CD4-positive, alpha-beta memory T cell (primary cell): ENCODE measurements around the gene RS1. TPM values are rescaled to one million over a fixed set of nuclear protein-coding genes. Genes with fewer than 3 reads are reported as not detected.

Experiments
- CTCF ChIA-PET: fragments of 350-600 bp; sonication (Branson Sonifier 250); formaldehyde crosslinking; loops from one replicate; lab custom pipeline; 2021; ENCODE audit warnings: inconsistent platforms; ENCODE audit not compliant: partially characterized antibody; lab: Charles Lee
- POLR2A ChIA-PET: fragments of 350-600 bp; sonication (Branson Sonifier 250); formaldehyde crosslinking; loops from one replicate; lab custom pipeline; 2021; ENCODE audit not compliant: partially characterized antibody; lab: Charles Lee
- DNase-seq, 5 donors: peaks; one replicate each; pipeline versions ENCODE4 v3.0.0 to v3.0.0-alpha.2; 2020 to 2022; ENCODE audit warnings: mixed read lengths in 1 of 5
- H3K27ac ChIP-seq: one replicate; pipeline ENCODE4 v1.7.0; 2013; ENCODE audit warnings: low read depth, low read length
- H3K27me3 ChIP-seq: 2 replicates; pipeline ENCODE4 v1.7.0; 2013; ENCODE audit warnings: mild to moderate bottlenecking, low read length, moderate library complexity; ENCODE audit not compliant: insufficient read depth
- H3K36me3 ChIP-seq: 2 replicates; pipeline ENCODE4 v1.7.0; 2013; ENCODE audit warnings: mild to moderate bottlenecking, low read length, moderate library complexity; ENCODE audit not compliant: insufficient read depth
- H3K4me1 ChIP-seq: 2 replicates; pipeline ENCODE4 v1.7.0; 2013; ENCODE audit warnings: mild to moderate bottlenecking, low read length, moderate library complexity; ENCODE audit not compliant: insufficient read depth
- H3K4me3 ChIP-seq, 2 donors: one replicate each; pipeline ENCODE4 v1.7.0; 2013; ENCODE audit warnings: low read length in 2 of 2, mild to moderate bottlenecking in 1 of 2
- H3K9me3 ChIP-seq, 2 donors: one replicate each; pipeline ENCODE4 v1.7.0; 2013; ENCODE audit warnings: low read length in 2 of 2, control low read depth in 1 of 2; ENCODE audit not compliant: control insufficient read depth in 1 of 2
- H3K27ac Mint-ChIP-seq, 7 donors: one replicate each; pipeline ENCODE4 v1.8.0; 2020 to 2021; ENCODE audit warnings: mixed read lengths in 7 of 7, mild to moderate bottlenecking in 6 of 7, inconsistent platforms in 3 of 7, moderate library complexity in 3 of 7
- H3K27me3 Mint-ChIP-seq, 2 donors: one replicate each; pipeline ENCODE4 v1.8.0; 2020 to 2021; ENCODE audit warnings: mixed read lengths in 2 of 2
- H3K36me3 Mint-ChIP-seq, 2 donors: one replicate each; pipeline ENCODE4 v1.8.0; 2020 to 2021; ENCODE audit warnings: mixed read lengths in 2 of 2, inconsistent platforms in 1 of 2, mild to moderate bottlenecking in 1 of 2
- H3K4me1 Mint-ChIP-seq, 4 donors: one replicate each; pipeline ENCODE4 v1.8.0; 2020 to 2021; ENCODE audit warnings: mixed read lengths in 4 of 4, mild to moderate bottlenecking in 1 of 4
- H3K4me3 Mint-ChIP-seq, 8 donors: one replicate each; pipeline ENCODE4 v1.8.0; 2020 to 2021; ENCODE audit warnings: mixed read lengths in 8 of 8, mild to moderate bottlenecking in 7 of 8, moderate library complexity in 6 of 8, inconsistent platforms in 3 of 8
- H3K9me3 Mint-ChIP-seq, 8 donors: one replicate each; pipeline ENCODE4 v1.8.0; 2020 to 2021; ENCODE audit warnings: mixed read lengths in 8 of 8, mild to moderate bottlenecking in 5 of 8, inconsistent platforms in 3 of 8, moderate library complexity in 1 of 8
- intact Hi-C: fragments of 100-400 bp; cut with micrococcal nuclease; formaldehyde crosslinking; loops from one replicate; pipeline ENCODE4 v1.15.1; 2023
- polyA plus RNA-seq, 2 donors: library from polyadenylated mRNA; unstranded; fragments of 300-500 nt; fragmentation: Illumina TruSeq; gene quantifications; one replicate each; pipeline ENCODE4 v1.2.3, GENCODE V29; 2021
- total RNA-seq, 2 experiments: library from RNA; stranded (reverse); gene quantifications; one replicate each; pipeline ENCODE4 v1.2.3, GENCODE V29; 2021

Gene RS1
- total and polyA plus RNA-seq, 4 experiments from 2014 or later = not detected

- H3K4me1 Mint-ChIP-seq = no peaks in the 10 kb centered on the region
- no peaks in the 10 kb centered on the region for H3K36me3 ChIP-seq
- peak overlapping the region in 1 of 7 donors; percentile 86 for H3K27ac Mint-ChIP-seq
- no peak overlapping the region for H3K27ac ChIP-seq
- H3K9me3 Mint-ChIP-seq = no peaks in the 10 kb centered on the region
- no peaks in the 10 kb centered on the region for H3K4me1 ChIP-seq
- H3K27me3 Mint-ChIP-seq = no peaks in the 10 kb centered on the region
- H3K9me3 ChIP-seq = no peaks in the 10 kb centered on the region
- no peak overlapping the region for H3K4me3 ChIP-seq
- intact Hi-C loops = no loop called here
- CTCF ChIA-PET = no interaction called here
- no peak for DNase-seq
- POLR2A ChIA-PET = no interaction called here
- H3K4me3 Mint-ChIP-seq = no peak overlapping the region
- no peaks in the 10 kb centered on the region for H3K27me3 ChIP-seq
- peaks cover 13 to 17% of the 10 kb centered on the region in 2 donors for H3K36me3 Mint-ChIP-seq
These were observed 75.8 kb downstream of the RS1 start for GRCh38 chrX:18596096-18596495.

- no peaks in the 10 kb centered on the region for H3K4me1 ChIP-seq
- intact Hi-C loops = no loop called here
- Mint-ChIP-seq H3K27me3 (no peaks in the 10 kb centered on the region), H3K36me3 (peaks cover 8 to 18% of the 10 kb centered on the region in 2 donors), H3K9me3 (peaks cover 0 to 3% (median 0%) of the 10 kb centered on the region in 8 donors), H3K4me3 (no peak overlapping the region), H3K4me1 (no peaks in the 10 kb centered on the region), H3K27ac (no peak overlapping the region)
- no peak overlapping the region for H3K27ac ChIP-seq
- no peaks in the 10 kb centered on the region for H3K9me3 ChIP-seq
- DNase-seq = no peak
- H3K36me3 ChIP-seq = no peaks in the 10 kb centered on the region
- ChIA-PET POLR2A (no interaction called here), CTCF (no interaction called here)
- H3K4me3 ChIP-seq = no peak overlapping the region
- no peaks in the 10 kb centered on the region for H3K27me3 ChIP-seq
These were observed 77.8 kb downstream of the RS1 start for GRCh38 chrX:18594079-18594478.

- Mint-ChIP-seq H3K36me3 (peaks cover 6 to 21% of the 10 kb centered on the region in 2 donors), H3K4me3 (no peak overlapping the region)
- POLR2A ChIA-PET = no interaction called here
These were observed 80.1 kb downstream of the RS1 start for GRCh38 chrX:18591834-18592233.

More at GRCh38 chrX:18591834-18592233, 80.1 kb downstream of the RS1 start:
- Mint-ChIP-seq H3K27ac (no peak overlapping the region), H3K9me3 (peaks cover 0 to 3% (median 0%) of the 10 kb centered on the region in 8 donors), H3K4me1 (no peaks in the 10 kb centered on the region), H3K27me3 (no peaks in the 10 kb centered on the region)
- Histone ChIP-seq H3K4me3 (no peak overlapping the region), H3K9me3 (no peaks in the 10 kb centered on the region), H3K27me3 (no peaks in the 10 kb centered on the region), H3K36me3 (no peaks in the 10 kb centered on the region), H3K4me1 (no peaks in the 10 kb centered on the region), H3K27ac (no peak overlapping the region)
- intact Hi-C loops = no loop called here
- CTCF ChIA-PET = no interaction called here
- no peak for DNase-seq

Other genes starting within 250 kb of the RS1 start
- 1 to 10 TPM; 5.0 to 5.7 TPM for gene CDKL5, start 246.5 kb downstream of the RS1 start, total RNA-seq
- gene CDKL5, start 246.5 kb downstream of the RS1 start, polyA plus RNA-seq = 1 to 10 TPM; 1.0 to 1.3 TPM
- gene PPEF1, start 35.5 kb upstream of the RS1 start, total RNA-seq = under 1 TPM in 1 of 2 experiments, not detected in 1; 1.00 TPM
- not detected for gene PPEF1, start 35.5 kb upstream of the RS1 start, polyA plus RNA-seq